MCF 10A (cell line): Measurements from ENCODE around the gene DLEC1. TPM values are rescaled to one million over a fixed set of nuclear protein-coding genes. Genes with fewer than 3 reads are reported as not detected.

ENCODE experiments used
- BruUV-seq: library from RNA; stranded (reverse); fragments of 400-500 nt; replicated peaks from 2 replicates; lab custom pipeline; 2021; lab: Mats Ljungman, UMichigan
- CTCF ChIA-PET: fragments of 300-600 bp; sonication (Branson Sonifier 250); formaldehyde crosslinking; extraction: SDS; loops from one replicate; lab custom pipeline; 2021; ENCODE audit warnings: antibody characterized with exemption, inconsistent platforms; lab: Yijun Ruan, JAX
- POLR2A ChIA-PET: fragments of 300-600, 350-650 bp; sonication (Branson Sonifier 250); formaldehyde crosslinking; extraction: SDS; loops from one replicate; lab custom pipeline; 2020; ENCODE audit warnings: antibody characterized with exemption, inconsistent platforms; lab: Yijun Ruan, JAX
- DNase-seq: peaks from one replicate; pipeline ENCODE4 v3.0.0-alpha.2; 2018; ENCODE audit not compliant: unreplicated experiment
- H3K27ac Mint-ChIP-seq: one replicate; pipeline ENCODE4 v1.8.0; 2022; ENCODE audit warnings: mild to moderate bottlenecking, low read depth, mixed read lengths; ENCODE audit not compliant: unreplicated experiment
- H3K27me3 Mint-ChIP-seq: one replicate; pipeline ENCODE4 v1.8.0; 2022; ENCODE audit warnings: mixed read lengths; ENCODE audit not compliant: insufficient read depth, unreplicated experiment
- H3K36me3 Mint-ChIP-seq: one replicate; pipeline ENCODE4 v1.8.0; 2022; ENCODE audit warnings: mild to moderate bottlenecking, moderate library complexity, mixed read lengths; ENCODE audit not compliant: insufficient read depth, unreplicated experiment
- H3K4me1 Mint-ChIP-seq: one replicate; pipeline ENCODE4 v1.8.0; 2022; ENCODE audit warnings: mixed read lengths; ENCODE audit not compliant: insufficient read depth, unreplicated experiment
- H3K4me3 Mint-ChIP-seq: one replicate; pipeline ENCODE4 v1.8.0; 2022; ENCODE audit warnings: mild to moderate bottlenecking, moderate library complexity, mixed read lengths; ENCODE audit not compliant: unreplicated experiment
- H3K9me3 Mint-ChIP-seq: one replicate; pipeline ENCODE4 v1.8.0; 2022; ENCODE audit warnings: mixed read lengths; ENCODE audit not compliant: unreplicated experiment
- intact Hi-C: fragments of 100-400 bp; cut with micrococcal nuclease; formaldehyde crosslinking; loops from 2 replicates; pipeline ENCODE4 v1.14.1; 2022
- total RNA-seq: library from RNA; stranded (reverse); gene quantifications from 2 replicates; pipeline ENCODE4 v1.2.3, GENCODE V29; 2022
- TF ChIP-seq, protein P1 (sequence below): fragments of 200-600 bp; IDR thresholded peaks from one replicate; pipeline ENCODE4 v1.8.0; 2022; ENCODE audit warnings: antibody characterized with exemption, mild to moderate bottlenecking; ENCODE audit not compliant: unreplicated experiment

Gene DLEC1
- total RNA-seq, 1 experiment from 2014 or later, result 1.3 TPM

DNA sequence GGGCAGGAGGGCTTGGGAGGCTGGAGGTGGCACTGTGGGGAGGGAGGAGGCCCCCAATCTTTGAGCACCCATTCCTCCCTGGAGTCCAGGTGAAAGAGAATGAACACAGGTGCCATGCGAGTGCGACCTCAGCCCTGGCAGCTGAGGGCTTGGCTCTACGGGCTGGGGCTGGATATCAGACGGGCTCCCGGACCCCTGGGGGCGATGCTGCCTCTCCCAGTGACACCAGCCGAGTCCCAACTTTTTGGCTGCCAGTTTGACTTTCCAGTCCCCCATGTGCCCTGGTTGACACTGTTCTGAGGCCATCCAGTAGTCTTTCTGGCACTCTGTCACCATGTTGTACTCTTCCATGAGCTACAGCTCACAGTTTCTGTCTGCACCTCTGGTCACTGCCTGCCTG, 47.2 kb upstream of the DLEC1 start:
- ChIA-PET CTCF (interaction anchor here (1.2 kb wide), 1 partner anchor 16 kb away, joined by 4 read pairs; no protein-coding TSS in a partner anchor), POLR2A (interaction anchor here (0.6 to 0.7 kb wide), 3 partner anchors 22 to 1462 kb away, joined by 3 to 5 read pairs (median 3); no protein-coding TSS in a partner anchor)
- TF ChIP-seq, protein P1, sequence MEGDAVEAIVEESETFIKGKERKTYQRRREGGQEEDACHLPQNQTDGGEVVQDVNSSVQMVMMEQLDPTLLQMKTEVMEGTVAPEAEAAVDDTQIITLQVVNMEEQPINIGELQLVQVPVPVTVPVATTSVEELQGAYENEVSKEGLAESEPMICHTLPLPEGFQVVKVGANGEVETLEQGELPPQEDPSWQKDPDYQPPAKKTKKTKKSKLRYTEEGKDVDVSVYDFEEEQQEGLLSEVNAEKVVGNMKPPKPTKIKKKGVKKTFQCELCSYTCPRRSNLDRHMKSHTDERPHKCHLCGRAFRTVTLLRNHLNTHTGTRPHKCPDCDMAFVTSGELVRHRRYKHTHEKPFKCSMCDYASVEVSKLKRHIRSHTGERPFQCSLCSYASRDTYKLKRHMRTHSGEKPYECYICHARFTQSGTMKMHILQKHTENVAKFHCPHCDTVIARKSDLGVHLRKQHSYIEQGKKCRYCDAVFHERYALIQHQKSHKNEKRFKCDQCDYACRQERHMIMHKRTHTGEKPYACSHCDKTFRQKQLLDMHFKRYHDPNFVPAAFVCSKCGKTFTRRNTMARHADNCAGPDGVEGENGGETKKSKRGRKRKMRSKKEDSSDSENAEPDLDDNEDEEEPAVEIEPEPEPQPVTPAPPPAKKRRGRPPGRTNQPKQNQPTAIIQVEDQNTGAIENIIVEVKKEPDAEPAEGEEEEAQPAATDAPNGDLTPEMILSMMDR, result no peak
- Mint-ChIP-seq H3K36me3 (no peaks in the 10 kb centered on the region), H3K27me3 (no peaks in the 10 kb centered on the region), H3K9me3 (no peaks in the 10 kb centered on the region), H3K4me1 (peaks cover 17% of the 10 kb centered on the region), H3K27ac (no peak overlapping the region), H3K4me3 (no peak overlapping the region)
- BruUV-seq, result no TSS peak
- intact Hi-C loops, result no loop called here
- no peak for DNase-seq

GRCh38 chr3:37992271-37993066, 46.5 kb upstream of the DLEC1 start:
- Mint-ChIP-seq H3K4me1 (peaks cover 19% of the 10 kb centered on the region), H3K27me3 (no peaks in the 10 kb centered on the region), H3K36me3 (no peaks in the 10 kb centered on the region), H3K27ac (no peak overlapping the region), H3K9me3 (no peaks in the 10 kb centered on the region), H3K4me3 (no peak overlapping the region)
- TF ChIP-seq, protein P1, result no peak
- ChIA-PET POLR2A (interaction anchor here (0.6 to 0.7 kb wide), 2 partner anchors 23 to 173 kb away, joined by 3 to 5 read pairs; no protein-coding TSS in a partner anchor), CTCF (interaction anchor here (1.2 kb wide), 1 partner anchor 17 kb away, joined by 4 read pairs; no protein-coding TSS in a partner anchor)
- BruUV-seq, result no TSS peak
- no peak for DNase-seq
- intact Hi-C loops, result no loop called here

DNA sequence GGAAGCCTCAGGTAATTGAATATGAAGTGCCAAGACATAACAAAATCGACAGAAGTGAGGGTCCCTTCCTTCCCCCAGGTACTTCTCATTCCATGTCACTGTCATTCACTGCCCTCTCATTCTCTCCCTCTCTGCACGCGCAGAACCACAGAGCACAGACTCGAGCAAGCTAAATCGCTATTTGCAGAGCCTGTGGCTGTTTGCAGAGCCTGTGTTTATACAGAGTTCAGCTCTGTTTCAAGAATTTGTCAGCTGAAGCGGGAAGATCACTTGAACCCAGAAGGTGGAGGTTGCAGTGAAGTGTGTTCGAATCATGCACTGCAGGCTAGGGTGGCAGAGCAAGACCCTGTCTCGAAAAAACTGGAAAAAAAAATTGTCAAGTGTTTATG, 45.9 kb upstream of the DLEC1 start:
- Mint-ChIP-seq H3K4me3 (no peak overlapping the region), H3K36me3 (no peaks in the 10 kb centered on the region), H3K27me3 (no peaks in the 10 kb centered on the region), H3K4me1 (peaks cover 19% of the 10 kb centered on the region), H3K27ac (no peak overlapping the region), H3K9me3 (no peaks in the 10 kb centered on the region)
- CTCF ChIA-PET, result interaction anchor here (0.7 to 1.2 kb wide), 2 partner anchors 10 to 18 kb away, joined by 3 to 4 read pairs; no protein-coding TSS in a partner anchor
- no peak for DNase-seq
- POLR2A ChIA-PET, result no interaction called here
- no TSS peak for BruUV-seq
- intact Hi-C loops, result no loop called here
- TF ChIP-seq, protein P1, result no peak

DNA sequence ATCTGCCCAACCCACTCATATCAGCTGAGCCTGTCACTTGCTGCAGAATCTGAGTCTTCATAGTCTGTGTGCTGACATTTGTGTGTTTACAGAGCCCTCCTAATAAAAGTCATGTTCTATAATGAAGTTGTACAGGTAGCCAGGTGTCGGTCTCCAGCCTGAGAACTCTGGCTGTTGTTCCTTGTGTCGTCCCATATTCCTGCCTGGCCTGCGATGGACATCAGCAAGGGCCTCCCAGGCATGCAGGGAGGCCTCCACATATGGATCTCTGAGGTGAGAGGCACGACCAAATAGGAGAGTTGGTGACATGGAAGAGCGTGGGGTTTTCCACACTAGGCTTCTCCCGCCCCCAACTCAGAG, 45.6 kb upstream of the DLEC1 start:
- TF ChIP-seq, protein P1, result no peak
- no TSS peak for BruUV-seq
- H3K36me3 Mint-ChIP-seq, result no peaks in the 10 kb centered on the region
- no peak overlapping the region for H3K27ac Mint-ChIP-seq
- no peaks in the 10 kb centered on the region for H3K9me3 Mint-ChIP-seq
- H3K4me1 Mint-ChIP-seq, result peaks cover 19% of the 10 kb centered on the region
- intact Hi-C loops, result no loop called here
- no peak overlapping the region for H3K4me3 Mint-ChIP-seq
- ChIA-PET POLR2A (no interaction called here), CTCF (interaction anchor here (0.7 kb wide), 1 partner anchor 10 kb away, joined by 3 read pairs; no protein-coding TSS in a partner anchor)
- no peak for DNase-seq
- H3K27me3 Mint-ChIP-seq, result no peaks in the 10 kb centered on the region
